H1 (cell line): ENCODE measurements around the gene C14orf93. TPM values are rescaled to one million over a fixed set of nuclear protein-coding genes. Genes with fewer than 3 reads are reported as not detected.
A peak's percentile ranks its signal among the peaks of the same experiment; 100 is the strongest.

ENCODE experiments used
- CBX8 ChIP-seq: fragments of 300-800, 300-1000 bp; sonication (generic); IDR thresholded peaks from 2 replicates; pipeline ENCODE4 v1.7.1; 2016; ENCODE audit warnings: low read depth, low read length, borderline replicate concordance
- CHD2 ChIP-seq: IDR thresholded peaks from 2 replicates; pipeline ENCODE4 v1.6.1; 2012; ENCODE audit warnings: low read length, improper control_type of control experiment
- CTBP2 ChIP-seq: IDR thresholded peaks from 2 replicates; pipeline ENCODE4 v1.7.0; 2011; ENCODE audit warnings: borderline replicate concordance, mild to moderate bottlenecking, moderate library complexity, mixed read lengths, low read length; ENCODE audit not compliant: insufficient read depth, insufficient read length
- JUND ChIP-seq: IDR thresholded peaks from 2 replicates; pipeline ENCODE4 v1.6.1; 2011; ENCODE audit warnings: mild to moderate bottlenecking, improper control_type of control experiment, low read length
- NANOG ChIP-seq: IDR thresholded peaks from 2 replicates; pipeline ENCODE4 v1.6.1; 2011; ENCODE audit warnings: low read length, low read depth, mild to moderate bottlenecking, inconsistent platforms; ENCODE audit not compliant: insufficient read depth, poor library complexity, severe bottlenecking
- POLR2AphosphoS5 ChIP-seq: IDR thresholded peaks from 2 replicates; pipeline ENCODE4 v1.6.1; 2011; ENCODE audit warnings: low read depth, low read length
- RAD21 ChIP-seq, 2 experiments: IDR thresholded peaks in 1 of 2; conservative IDR thresholded peaks in 1 of 2; 2 replicates each; pipeline ENCODE4 v1.6.1; 2011; ENCODE audit warnings: low read depth in 2 of 2, low read length in 2 of 2, improper control_type of control experiment in 1 of 2, inconsistent platforms in 1 of 2, mild to moderate bottlenecking in 1 of 2, moderate library complexity in 1 of 2
- RBBP5 ChIP-seq: IDR thresholded peaks from 2 replicates; pipeline ENCODE4 v1.7.1; 2012; ENCODE audit warnings: low read depth, mild to moderate bottlenecking, inconsistent platforms, low read length, moderate library complexity, borderline replicate concordance
- SAP30 ChIP-seq: fragments of 300-600 bp; sonication (generic); IDR thresholded peaks from 2 replicates; pipeline ENCODE4 v1.7.1; 2012; ENCODE audit warnings: low read length, moderate library complexity, mild to moderate bottlenecking, inconsistent platforms; ENCODE audit not compliant: insufficient read depth, insufficient replicate concordance
- SP1 ChIP-seq: IDR thresholded peaks from 2 replicates; pipeline ENCODE4 v1.6.1; 2011; ENCODE audit warnings: low read depth, low read length
- TBP ChIP-seq: IDR thresholded peaks from 2 replicates; pipeline ENCODE4 v1.6.1; 2011; ENCODE audit warnings: low read depth, low read length, improper control_type of control experiment
- USF2 ChIP-seq: IDR thresholded peaks from 2 replicates; pipeline ENCODE4 v1.6.1; 2011; ENCODE audit warnings: low read length, improper control_type of control experiment
- polyA plus RNA-seq, 7 experiments: library from polyadenylated mRNA; depleted of rRNA in 3 of 7; stranded (reverse) in 5 of 7; unstranded in 2 of 7; fragments of >200 nt in 5 of 7; fragments of 200-250 nt in 2 of 7; gene quantifications; 1 replicate in 5 of 7; 2 replicates in 1 of 7; 4 replicates in 1 of 7; pipeline versions ENCODE4 v1.2.1 to v1.2.3, GENCODE V29; 2011 to 2013; ENCODE audit warnings: missing spikeins in 2 of 7, mixed read lengths in 2 of 7
- total RNA-seq: library from RNA; stranded (reverse); fragmentation: NEBNext Ultra II Directional; extraction: Animal tissue kit (Norgen Biotek cat#: 25700); gene quantifications from 2 replicates; pipeline ENCODE4 v1.2.1, GENCODE V29; 2021

The C14orf93 gene
- total and polyA plus RNA-seq, 2 of the 8 experiments (the other 6 are each of a cell fraction or from before 2014, with no cell fraction given), result 7.8 to 8.2 TPM

- TF ChIP-seq POLR2AphosphoS5 (no peak), CBX8 (no peak), NANOG (no peak), JUND (no peak), SAP30 (no peak), CTBP2 (no peak), SP1 (0 out of 2 replicates have a peak, but pooled peaks have one; percentile 7), RBBP5 (peak; percentile 49; the same call in 1 of the 2 replicates), RAD21 (IDR thresholded peaks at IDR 0.05 in 1 of 2, conservative IDR thresholded peaks at IDR 0.05 in 1 of 2; ENCODE audit: low read depth in 2 of 2, low read length in 2 of 2) (no peak), USF2 (no peak), TBP (peak; percentile 43; the same call in 1 of the 2 replicates), CHD2 (no peak)
Observed at GRCh38 chr14:23009939-23010726, at the start of gene C14orf93 (continued).
